ENCODE measurements around the gene GNB1.
A peak's percentile ranks its signal among the peaks of the same experiment; 100 is the strongest.

GNB1 gene

GRCh38 chr1:1779691-1780597 is 110.9 kb downstream of the GNB1 start:
- DNase-seq, result peak; percentile 37

- no peak for DNase-seq
Measured at GRCh38 chr1:1779320-1779675, 111.6 kb downstream of the GNB1 start.

GRCh38 chr1:1778663-1779319 is 112.1 kb downstream of the GNB1 start:
- DNase-seq, result peak; percentile 78

- DNase-seq, result peak; percentile 65
Measured at GRCh38 chr1:1777950-1778662, 112.8 kb downstream of the GNB1 start, which contains the start of gene NADK. Gene NADK (minus strand): TSS chr1:1778470. CDS start chr1:1765406, 13,064 bp downstream.

GRCh38 chr1:1777583-1777899 is 113.3 kb downstream of the GNB1 start:
- no peak for DNase-seq

- DNase-seq, result no peak
Measured at GRCh38 chr1:1776672-1777582, 114.0 kb downstream of the GNB1 start.

- DNase-seq, result no peak
Measured at GRCh38 chr1:1775327-1776226, 115.3 kb downstream of the GNB1 start.

GRCh38 chr1:1773874-1774273 is 117.0 kb downstream of the GNB1 start:
- DNase-seq, result no peak

- no peak for DNase-seq
Measured at GRCh38 chr1:1771096-1771495, 119.8 kb downstream of the GNB1 start.

GRCh38 chr1:1770102-1770501 is 120.8 kb downstream of the GNB1 start:
- no peak for DNase-seq

GRCh38 chr1:1768249-1768992 is 122.5 kb downstream of the GNB1 start:
- DNase-seq, result no peak

GRCh38 chr1:1764876-1765470 is 125.9 kb downstream of the GNB1 start:
- DNase-seq, result no peak

GRCh38 chr1:1763657-1764621 is 126.9 kb downstream of the GNB1 start:
- DNase-seq, result no peak

GRCh38 chr1:1761504-1762376 is 129.1 kb downstream of the GNB1 start:
- no peak for DNase-seq

- no peak for DNase-seq
Measured at GRCh38 chr1:1760715-1761114, 130.2 kb downstream of the GNB1 start.

GRCh38 chr1:1760345-1760650 is 130.6 kb downstream of the GNB1 start:
- DNase-seq, result no peak

- DNase-seq, result no peak
Measured at GRCh38 chr1:1759456-1760344, 131.2 kb downstream of the GNB1 start.
